ENCODE results near the gene PDE4B.
A peak's percentile ranks its signal among the peaks of the same experiment; 100 is the strongest.

PDE4B gene

GRCh38 chr1:66364578-66365391 is 572.1 kb downstream of the PDE4B start:
- DNase-seq (ENCODE audit: low spot score), result no peak

DNA sequence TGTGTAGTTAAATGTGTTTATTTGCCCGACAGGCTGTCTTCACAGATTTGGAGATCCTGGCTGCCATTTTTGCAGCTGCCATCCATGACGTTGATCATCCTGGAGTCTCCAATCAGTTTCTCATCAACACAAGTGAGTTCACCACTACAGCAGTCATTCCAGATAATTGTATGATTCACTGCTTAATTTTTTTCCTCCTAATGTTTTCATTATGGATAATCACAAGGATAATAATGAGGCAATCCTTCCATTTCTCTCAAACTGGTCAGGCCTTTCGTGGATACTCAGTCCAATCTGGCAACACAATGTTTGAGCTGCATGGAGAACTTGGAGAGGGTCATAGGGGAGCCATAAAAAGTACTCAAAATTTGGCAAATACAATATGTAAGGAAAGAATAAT is 572.9 kb downstream of the PDE4B start:
- DNase-seq (ENCODE audit: low spot score), result no peak

GRCh38 chr1:66366634-66367033 is 573.9 kb downstream of the PDE4B start:
- no peak for DNase-seq (ENCODE audit: low spot score)

- no peak for DNase-seq (ENCODE audit: low spot score)
Observed at GRCh38 chr1:66367369-66367768, 574.7 kb downstream of the PDE4B start.

DNA sequence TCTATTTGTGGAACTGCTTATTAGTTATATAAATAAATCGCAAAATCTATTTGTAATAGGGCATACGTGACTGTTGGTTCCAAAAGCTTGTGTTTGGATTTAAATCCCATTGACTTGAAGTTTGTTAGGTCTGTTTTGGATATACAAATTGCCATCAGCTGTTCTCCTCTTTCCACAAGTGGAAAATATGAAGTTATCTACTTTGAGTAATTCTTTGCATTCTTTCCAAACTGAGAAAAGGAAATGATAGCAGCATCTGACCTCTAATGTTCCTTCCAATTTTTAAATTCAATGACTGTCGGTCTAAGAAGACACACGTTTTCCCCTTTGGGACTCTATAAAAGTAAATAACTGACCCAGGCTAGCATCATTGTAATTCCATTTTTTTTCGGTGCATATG is 575.6 kb downstream of the PDE4B start:
- no peak for DNase-seq (ENCODE audit: low spot score)

GRCh38 chr1:66370462-66370971 is 577.8 kb downstream of the PDE4B start:
- DNase-seq (ENCODE audit: low spot score), result no peak

DNA sequence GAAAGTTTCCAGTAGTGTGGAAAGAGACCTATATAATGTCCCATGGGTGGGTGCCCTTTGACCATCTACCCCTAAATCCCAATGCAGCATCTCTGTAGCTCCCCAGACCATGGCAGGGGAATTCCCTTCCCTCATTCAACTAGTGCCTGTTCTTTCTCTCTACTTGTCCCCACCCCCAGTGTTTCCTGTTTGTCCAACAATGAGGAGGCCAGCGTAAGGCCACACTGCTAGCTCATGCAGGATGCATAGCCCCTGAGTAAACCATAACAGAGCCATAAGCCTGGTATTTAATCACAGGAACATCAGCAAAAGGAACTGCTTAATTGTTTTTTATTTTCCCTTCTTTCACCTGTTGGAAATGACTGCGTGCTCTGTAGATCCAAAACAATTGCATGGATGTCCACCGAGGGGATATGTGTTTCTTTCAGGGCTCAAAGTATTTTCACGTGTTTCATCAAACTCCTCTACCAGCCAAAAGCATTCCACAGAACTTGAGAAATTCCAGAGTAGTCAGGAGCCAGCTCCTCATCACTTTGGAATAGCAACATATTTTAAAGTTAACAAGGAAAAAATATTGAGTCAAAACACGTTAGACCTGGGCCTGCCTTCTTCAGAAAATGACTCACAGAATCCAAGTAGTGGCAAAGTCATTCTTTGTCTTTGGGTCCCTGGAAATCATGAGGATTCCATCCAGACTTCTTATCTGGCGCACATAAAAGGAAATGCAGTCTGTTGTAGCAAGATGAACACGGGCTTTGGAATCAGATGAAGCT is 578.7 kb downstream of the PDE4B start:
- DNase-seq (ENCODE audit: low spot score), result peak; percentile 48

GRCh38 chr1:66372522-66373101 is 579.9 kb downstream of the PDE4B start:
- DNase-seq (ENCODE audit: low spot score), result peak; percentile 35

GRCh38 chr1:66373157-66373591 is 580.5 kb downstream of the PDE4B start:
- DNase-seq (ENCODE audit: low spot score), result no peak

- DNase-seq (ENCODE audit: low spot score), result peak; percentile 64
Observed at GRCh38 chr1:66374148-66374547, 581.5 kb downstream of the PDE4B start.

DNA sequence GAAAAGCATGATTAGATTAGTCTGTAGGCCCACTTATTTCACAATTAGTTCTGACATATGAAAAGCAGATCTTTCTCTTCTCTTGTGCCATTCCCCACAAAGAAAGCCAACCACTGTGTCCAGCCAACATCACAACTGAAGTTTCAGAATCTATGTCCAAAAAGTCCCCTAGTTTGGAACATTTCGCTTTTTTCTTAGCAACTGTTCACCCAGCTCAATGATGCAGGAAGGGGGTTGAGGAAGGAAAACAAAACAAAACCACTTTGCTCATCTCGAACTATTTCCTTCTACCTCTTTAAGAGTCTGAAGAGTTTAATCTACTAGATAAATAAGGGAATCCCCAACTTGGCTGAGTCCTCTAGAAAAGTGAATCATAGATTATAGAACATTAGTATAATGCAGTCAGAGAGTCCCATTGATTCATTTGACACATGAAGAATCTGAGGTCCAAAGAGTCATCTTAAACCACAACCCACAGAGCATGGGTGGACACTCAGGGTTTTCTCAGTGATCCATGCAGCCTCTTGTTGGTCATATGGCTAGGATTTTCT is 581.9 kb downstream of the PDE4B start:
- DNase-seq (ENCODE audit: low spot score), result peak; percentile 81

GRCh38 chr1:66375125-66375524 is 582.4 kb downstream of the PDE4B start:
- no peak for DNase-seq (ENCODE audit: low spot score)

GRCh38 chr1:66380452-66381212 is 587.9 kb downstream of the PDE4B start:
- DNase-seq (ENCODE audit: low spot score), result peak; percentile 59

GRCh38 chr1:66381621-66382275 is 589.1 kb downstream of the PDE4B start:
- no peak for DNase-seq (ENCODE audit: low spot score)

DNA sequence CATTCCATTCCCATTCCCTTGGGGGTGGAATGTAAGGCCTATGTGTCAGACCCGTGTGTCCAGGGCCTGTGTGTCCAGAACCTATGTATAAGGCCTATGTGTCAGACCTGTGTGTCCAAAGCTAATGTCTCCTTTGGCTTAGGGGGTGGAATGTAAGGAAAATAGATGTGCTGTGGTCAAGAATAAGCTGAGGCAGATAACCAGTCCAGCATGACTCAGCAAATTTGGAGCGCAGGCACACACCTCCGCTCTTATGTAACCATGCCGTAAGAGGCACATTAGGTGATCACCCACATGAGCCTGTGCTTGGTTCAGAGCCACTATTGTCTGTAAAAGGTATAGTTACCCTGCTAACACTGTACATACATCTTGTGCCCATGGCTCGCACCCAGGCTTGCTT is 590.5 kb downstream of the PDE4B start:
- no peak for DNase-seq (ENCODE audit: low spot score)

- DNase-seq (ENCODE audit: low spot score), result no peak
Observed at GRCh38 chr1:66383611-66384010, 590.9 kb downstream of the PDE4B start.

DNA sequence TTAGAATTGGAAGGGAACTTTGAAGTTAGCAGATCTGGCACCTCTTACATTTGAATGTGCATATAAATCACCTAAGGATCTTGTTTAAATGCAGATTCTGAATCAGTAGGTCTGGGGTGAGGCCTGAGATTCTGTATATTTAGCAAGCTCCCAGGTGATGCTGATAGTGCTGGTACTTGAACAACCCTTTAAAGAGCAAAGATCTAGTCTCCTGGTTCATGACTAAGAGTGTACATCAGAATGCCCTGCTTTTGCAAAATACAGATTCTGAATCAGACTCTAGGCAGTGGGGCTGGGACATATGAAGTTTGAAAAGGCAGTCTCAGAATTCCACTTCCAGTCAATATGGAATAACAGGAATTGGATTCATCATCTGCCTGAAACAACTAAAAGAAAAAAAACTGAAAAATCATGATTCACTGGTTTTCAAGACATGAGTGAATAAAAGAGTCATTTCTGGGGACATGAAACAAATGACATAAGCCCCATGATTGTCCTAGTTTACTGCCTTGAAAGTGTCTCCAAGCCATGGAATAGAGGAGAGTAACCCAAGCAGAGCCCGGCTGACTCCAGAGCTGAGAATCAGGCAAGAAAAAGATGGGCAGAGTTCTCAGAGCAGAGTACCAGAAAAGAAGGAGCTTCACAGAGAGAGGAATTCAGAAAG is 591.7 kb downstream of the PDE4B start:
- no peak for DNase-seq (ENCODE audit: low spot score)

DNA sequence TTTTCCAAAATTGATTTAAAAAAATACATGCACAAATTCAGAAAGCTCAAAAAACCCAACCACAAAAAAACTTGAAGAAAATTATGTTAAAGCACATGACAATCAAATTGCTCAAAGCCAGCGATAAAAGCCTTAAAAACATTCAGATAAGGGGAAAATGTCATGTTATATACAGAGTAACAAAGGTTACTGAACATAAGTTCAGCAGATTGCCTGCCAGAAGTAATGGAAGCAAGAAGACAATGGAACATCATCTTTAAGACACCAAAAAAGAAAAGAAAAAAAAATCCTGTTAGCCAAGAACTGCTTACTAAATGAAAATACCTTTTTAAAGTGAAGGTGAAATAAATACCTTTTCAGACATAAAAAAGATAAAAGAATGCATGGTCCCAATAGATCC is 594.0 kb downstream of the PDE4B start:
- no peak for DNase-seq (ENCODE audit: low spot score)

- no peak for DNase-seq (ENCODE audit: low spot score)
Observed at GRCh38 chr1:66388913-66389312, 596.2 kb downstream of the PDE4B start.

GRCh38 chr1:66393586-66394287 is 601.0 kb downstream of the PDE4B start:
- DNase-seq (ENCODE audit: low spot score), result no peak

Measured in activated CD4-positive, alpha-beta T cell treated with anti-CD3 and anti-CD28 coated beads, Interleukin-2, Interleukin-4, amounts not matched to agents 100 ng/mL and 50 ng/mL, durations not matched to agents 16 hours and 8 hours (primary cell).